ENCODE measurements around the gene MELK. TPM values are rescaled to one million over a fixed set of nuclear protein-coding genes. Genes with fewer than 3 reads are reported as not detected.

The MELK gene
- total RNA-seq, 1 experiment from 2014 or later, result 63.2 TPM

DNA sequence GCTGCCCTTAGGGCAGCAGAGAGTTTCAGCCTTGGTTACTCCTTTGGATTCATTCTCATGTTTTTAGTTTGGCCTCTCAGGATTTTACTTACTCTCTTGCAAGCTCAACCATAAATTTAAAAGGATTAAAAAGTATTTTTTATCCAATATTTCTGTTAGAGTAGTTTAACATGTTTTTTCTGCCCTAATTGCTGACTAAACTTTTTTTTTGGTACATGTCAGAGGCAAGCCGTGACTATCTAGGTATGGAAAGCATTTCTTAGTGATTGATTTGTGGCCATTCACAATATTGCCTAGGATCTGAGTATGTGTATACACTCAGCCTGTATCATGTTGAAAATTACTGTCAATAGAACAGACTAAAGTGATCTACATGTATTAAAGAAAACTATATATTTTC is 92.1 kb downstream of the MELK start:
- Histone ChIP-seq H3K9me2 (ENCODE audit: insufficient read depth) (no peaks in the 10 kb centered on the region), H3K27ac (ENCODE audit: low read depth, low read length) (no peak overlapping the region), H3K79me2 (ENCODE audit: insufficient read depth, low read length) (peaks cover 16% of the 10 kb centered on the region; the same call in 1 of the 2 replicates), H3K9me3 (ENCODE audit: control insufficient read depth in 1 of 2, insufficient read depth in 1 of 2, low read depth in 1 of 2, low read length in 2 of 2) (no peaks in the 10 kb centered on the region), H3K4me3 (replicated peaks in 1 of 2; ENCODE audit: low read depth in 1 of 2, low read length in 2 of 2) (no peak overlapping the region), H3K4me2 (ENCODE audit: low read length) (no peak overlapping the region), H3K4me1 (ENCODE audit: control insufficient read depth in 1 of 2, insufficient read depth in 2 of 2, low read length in 2 of 2) (peaks cover 4 to 8% of the 10 kb centered on the region in 2 experiments; a peak in 2 of 4 replicates), H3K27me3 (ENCODE audit: insufficient read depth, low read length) (no peaks in the 10 kb centered on the region), H2AFZ (ENCODE audit: low read depth, low read length, poor library complexity, severe bottlenecking) (no peak overlapping the region), H3K36me3 (ENCODE audit: control insufficient read depth in 1 of 2, insufficient read depth in 2 of 2, low read length in 2 of 2) (peaks cover 6 to 9% of the 10 kb centered on the region in 2 experiments; a peak in 3 of 4 replicates), H3K9ac (ENCODE audit: low read length) (no peak overlapping the region), H4K20me1 (ENCODE audit: insufficient read depth) (no peaks in the 10 kb centered on the region)
- no peak for TF ChIP-seq ZBTB33 (IDR thresholded peaks at IDR 0.05; ENCODE audit: extremely low read depth, insufficient replicate concordance, low read length)
- TF ChIP-seq JUND (IDR thresholded peaks at IDR 0.05), result no peak
- no peak for TF ChIP-seq ELF1 (IDR thresholded peaks at IDR 0.05; ENCODE audit: borderline replicate concordance, low read depth)
- TF ChIP-seq POLR2A (IDR thresholded peaks at IDR 0.05; ENCODE audit: borderline replicate concordance, extremely low read depth, insufficient read depth, insufficient read length), result no peak
- no peak for TF ChIP-seq RAD21 (IDR thresholded peaks at IDR 0.05; ENCODE audit: low read depth)
- no peak for DNase-seq (ENCODE audit: low read depth, low spot score)
- POLR2A ChIA-PET, result no interaction called here
- no TSS peak for BruUV-seq (replicated peaks)
- intact Hi-C loops (cut with micrococcal nuclease), result no loop called here
- RAD21 ChIA-PET (ENCODE audit: low non-redundant PET in 1 of 2, low total read pairs in 2 of 2, uncharacterized antibody in 2 of 2, unreplicated experiment in 2 of 2), result no interaction called here
- CTCF ChIA-PET, result interaction anchor here (0.7 kb wide), 1 partner anchor 32 kb away, joined by 3 read pairs; no protein-coding TSS in a partner anchor
- ATAC-seq, result no peak

- Histone ChIP-seq H4K20me1 (ENCODE audit: insufficient read depth) (no peaks in the 10 kb centered on the region), H3K9me3 (ENCODE audit: control insufficient read depth in 1 of 2, insufficient read depth in 1 of 2, low read depth in 1 of 2, low read length in 2 of 2) (no peaks in the 10 kb centered on the region), H2AFZ (ENCODE audit: low read depth, low read length, poor library complexity, severe bottlenecking) (no peak overlapping the region), H3K4me3 (replicated peaks in 1 of 2; ENCODE audit: low read depth in 1 of 2, low read length in 2 of 2) (no peak overlapping the region), H3K27me3 (ENCODE audit: insufficient read depth, low read length) (no peaks in the 10 kb centered on the region), H3K79me2 (ENCODE audit: insufficient read depth, low read length) (peaks cover 16% of the 10 kb centered on the region; the same call in 1 of the 2 replicates), H3K9ac (ENCODE audit: low read length) (no peak overlapping the region), H3K36me3 (ENCODE audit: control insufficient read depth in 1 of 2, insufficient read depth in 2 of 2, low read length in 2 of 2) (peaks cover 8 to 9% of the 10 kb centered on the region in 2 experiments; a peak in 3 of 4 replicates), H3K4me2 (ENCODE audit: low read length) (no peak overlapping the region), H3K9me2 (ENCODE audit: insufficient read depth) (no peaks in the 10 kb centered on the region), H3K27ac (ENCODE audit: low read depth, low read length) (no peak overlapping the region), H3K4me1 (ENCODE audit: control insufficient read depth in 1 of 2, insufficient read depth in 2 of 2, low read length in 2 of 2) (peaks cover 4 to 8% of the 10 kb centered on the region in 2 experiments; a peak in 2 of 4 replicates)
- ChIA-PET CTCF (interaction anchor here (0.7 kb wide), 1 partner anchor 33 kb away, joined by 3 read pairs; no protein-coding TSS in a partner anchor), POLR2A (no interaction called here), RAD21 (ENCODE audit: low non-redundant PET in 1 of 2, low total read pairs in 2 of 2, uncharacterized antibody in 2 of 2, unreplicated experiment in 2 of 2) (no interaction called here)
- ATAC-seq, result no peak
- TF ChIP-seq EZH2 (IDR thresholded peaks at IDR 0.05) (no peak), POLR2AphosphoS5 (IDR thresholded peaks at IDR 0.05; ENCODE audit: low read depth, low read length) (no peak), POLR2A (IDR thresholded peaks at IDR 0.05; ENCODE audit: borderline replicate concordance, extremely low read depth, insufficient read depth, insufficient read length) (no peak), TCF7L2 (IDR thresholded peaks at IDR 0.05; ENCODE audit: borderline replicate concordance, extremely low read depth, insufficient read depth, insufficient read length) (no peak), JUND (IDR thresholded peaks at IDR 0.05) (no peak), ATF3 (IDR thresholded peaks at IDR 0.05) (no peak), FOSL1 (IDR thresholded peaks at IDR 0.05; ENCODE audit: low read depth) (no peak), MAX (IDR thresholded peaks at IDR 0.05) (no peak), SIN3A (IDR thresholded peaks at IDR 0.05; ENCODE audit: low read depth) (no peak), ELF1 (IDR thresholded peaks at IDR 0.05; ENCODE audit: borderline replicate concordance, low read depth) (no peak), SRF (IDR thresholded peaks at IDR 0.05; ENCODE audit: low read depth) (no peak), EGR1 (IDR thresholded peaks at IDR 0.05; ENCODE audit: low read depth) (no peak), EZH2phosphoT487 (IDR thresholded peaks at IDR 0.05; ENCODE audit: borderline replicate concordance) (no peak), ZNF274 (IDR thresholded peaks at IDR 0.05; ENCODE audit: low read depth, low read length) (no peak)
- no TSS peak for BruUV-seq (replicated peaks)
- no peak for DNase-seq (ENCODE audit: low read depth, low spot score)
- intact Hi-C loops (cut with micrococcal nuclease), result no loop called here
Observed at GRCh38 chr9:36665387-36665786, 92.7 kb downstream of the MELK start.
